ENCODE results near the gene SLC22A15.

The SLC22A15 gene

DNA sequence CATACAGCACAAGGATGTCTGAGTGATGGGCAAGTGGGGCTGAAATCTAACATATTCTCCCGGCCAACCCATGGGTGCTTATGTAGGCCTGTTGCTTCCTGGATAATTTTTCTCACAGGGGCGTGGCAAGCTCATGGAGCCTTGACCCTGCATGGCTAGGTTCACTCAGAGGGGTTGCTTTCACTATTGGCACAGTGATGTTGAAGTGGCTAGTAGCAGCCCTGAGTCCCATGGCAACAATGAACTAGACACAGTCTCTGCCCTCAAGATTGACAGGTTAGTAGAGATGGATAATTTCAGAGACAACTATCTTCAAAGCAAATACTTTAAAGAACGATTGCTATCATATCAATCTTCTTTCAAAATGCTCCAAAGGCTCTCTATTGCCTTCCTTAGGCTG is 128.4 kb downstream of the SLC22A15 start:
- TF ChIP-seq, protein P1, sequence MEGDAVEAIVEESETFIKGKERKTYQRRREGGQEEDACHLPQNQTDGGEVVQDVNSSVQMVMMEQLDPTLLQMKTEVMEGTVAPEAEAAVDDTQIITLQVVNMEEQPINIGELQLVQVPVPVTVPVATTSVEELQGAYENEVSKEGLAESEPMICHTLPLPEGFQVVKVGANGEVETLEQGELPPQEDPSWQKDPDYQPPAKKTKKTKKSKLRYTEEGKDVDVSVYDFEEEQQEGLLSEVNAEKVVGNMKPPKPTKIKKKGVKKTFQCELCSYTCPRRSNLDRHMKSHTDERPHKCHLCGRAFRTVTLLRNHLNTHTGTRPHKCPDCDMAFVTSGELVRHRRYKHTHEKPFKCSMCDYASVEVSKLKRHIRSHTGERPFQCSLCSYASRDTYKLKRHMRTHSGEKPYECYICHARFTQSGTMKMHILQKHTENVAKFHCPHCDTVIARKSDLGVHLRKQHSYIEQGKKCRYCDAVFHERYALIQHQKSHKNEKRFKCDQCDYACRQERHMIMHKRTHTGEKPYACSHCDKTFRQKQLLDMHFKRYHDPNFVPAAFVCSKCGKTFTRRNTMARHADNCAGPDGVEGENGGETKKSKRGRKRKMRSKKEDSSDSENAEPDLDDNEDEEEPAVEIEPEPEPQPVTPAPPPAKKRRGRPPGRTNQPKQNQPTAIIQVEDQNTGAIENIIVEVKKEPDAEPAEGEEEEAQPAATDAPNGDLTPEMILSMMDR (IDR thresholded peaks at IDR 0.05; ENCODE audit: low read depth, low read length) = no peak

GRCh38 chr1:116105996-116106395 is 129.7 kb downstream of the SLC22A15 start:
- TF ChIP-seq, protein P1 (IDR thresholded peaks at IDR 0.05; ENCODE audit: low read depth, low read length) = no peak
- no peak for DNase-seq (ENCODE audit: extremely low read depth, low read depth)

More for the DNA sequence above, 128.4 kb downstream of the SLC22A15 start:
- DNase-seq (ENCODE audit: extremely low read depth, low read depth) = no peak

DNA sequence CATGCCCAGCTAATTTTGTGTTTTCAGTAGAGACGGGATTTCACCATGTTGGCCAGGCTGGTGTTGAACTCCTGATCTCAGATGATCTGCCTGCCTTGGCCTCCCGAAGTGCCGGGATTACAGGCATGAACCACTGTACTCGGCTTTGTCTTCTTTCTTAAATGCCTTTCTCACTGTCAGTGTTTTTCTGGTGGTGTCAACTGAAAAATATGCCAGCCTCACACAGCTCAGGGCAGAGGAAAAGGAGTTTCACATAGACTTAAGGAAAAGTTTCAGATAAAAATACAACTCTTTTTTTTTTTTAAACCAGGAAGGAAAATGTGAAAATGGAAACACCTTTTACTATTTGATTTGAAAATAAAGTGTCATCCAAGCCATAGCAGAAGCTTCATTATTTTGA is 130.3 kb downstream of the SLC22A15 start:
- TF ChIP-seq, protein P1 (IDR thresholded peaks at IDR 0.05; ENCODE audit: low read depth, low read length) = no peak
- no peak for DNase-seq (ENCODE audit: extremely low read depth, low read depth)

GRCh38 chr1:116107371-116107770 is 131.1 kb downstream of the SLC22A15 start:
- DNase-seq (ENCODE audit: extremely low read depth, low read depth) = no peak
- TF ChIP-seq, protein P1 (IDR thresholded peaks at IDR 0.05; ENCODE audit: low read depth, low read length) = no peak

GRCh38 chr1:116110567-116111523 is 134.5 kb downstream of the SLC22A15 start, which contains the start of gene MAB21L3:
Gene MAB21L3 (plus strand): TSS chr1:116111399. CDS start chr1:116112616, 1,217 bp downstream.
- TF ChIP-seq, protein P1 (IDR thresholded peaks at IDR 0.05; ENCODE audit: low read depth, low read length) = no peak
- no peak for DNase-seq (ENCODE audit: extremely low read depth, low read depth)

DNA sequence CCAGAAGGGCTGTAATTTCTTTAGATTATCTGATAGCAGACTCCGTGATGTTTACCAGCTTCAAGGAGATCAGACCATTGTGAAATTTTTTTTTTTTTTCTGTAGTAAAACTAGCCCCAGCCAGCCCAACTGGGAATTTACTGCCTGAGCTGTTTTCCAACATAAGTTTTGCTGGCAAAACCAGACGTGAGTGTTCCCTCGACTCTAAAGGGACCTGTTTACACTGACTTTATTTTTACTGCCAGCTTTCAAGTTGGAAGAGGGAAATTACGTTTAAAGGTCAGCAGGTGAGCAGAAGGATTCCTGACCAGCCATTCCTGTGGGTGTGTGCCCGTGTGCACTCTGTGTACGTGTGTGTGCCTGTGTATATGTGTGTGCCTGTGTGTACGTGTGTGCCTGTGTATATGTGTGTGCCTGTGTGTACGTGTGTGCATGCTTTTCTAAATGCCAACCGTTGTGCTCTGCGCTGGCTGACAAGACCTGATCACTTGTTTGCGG is 135.3 kb downstream of the SLC22A15 start:
- TF ChIP-seq, protein P1 (IDR thresholded peaks at IDR 0.05; ENCODE audit: low read depth, low read length) = no peak
- no peak for DNase-seq (ENCODE audit: extremely low read depth, low read depth)
